H1 (cell line): ENCODE data around the gene SERPINB6. TPM values are rescaled to one million over a fixed set of nuclear protein-coding genes. Genes with fewer than 3 reads are reported as not detected.

ENCODE experiments used
- CTCF ChIA-PET: fragments of 300-600 bp; sonication (Branson Sonifier 250); formaldehyde crosslinking; loops from one replicate; lab custom pipeline; 2021; ENCODE audit not compliant: partially characterized antibody; lab: Charles Lee
- POLR2A ChIA-PET: fragments of 300-600 bp; sonication (Branson Sonifier 250); formaldehyde crosslinking; loops from one replicate; lab custom pipeline; 2021; ENCODE audit warnings: inconsistent platforms; ENCODE audit not compliant: partially characterized antibody; lab: Charles Lee
- DNase-seq, 2 experiments: peaks; one replicate each; pipeline versions ENCODE4 v3.0.0 to v3.0.0-alpha.2; 2010 to 2022; ENCODE audit warnings: low spot score in 2 of 2, low read depth in 1 of 2, mixed read lengths in 1 of 2
- FAIRE-seq: peaks from 2 replicates; lab custom pipeline; 2011; peaks lifted over from hg19 to GRCh38; lab: Jason Lieb, UNC
- H2AFZ ChIP-seq: 2 replicates; pipeline ENCODE4 v1.8.1; 2012; ENCODE audit warnings: low read length, inconsistent platforms
- H2AK5ac ChIP-seq: 2 replicates; pipeline ENCODE4 v1.6.1; 2013; ENCODE audit warnings: low read depth, low read length
- H2BK120ac ChIP-seq: replicated peaks from 2 replicates; pipeline ENCODE3; 2013; ENCODE audit warnings: low read depth, low read length, inconsistent platforms
- H2BK12ac ChIP-seq: 2 replicates; pipeline ENCODE4 v1.6.1; 2013; ENCODE audit warnings: low read depth, low read length
- H2BK15ac ChIP-seq: 2 replicates; pipeline ENCODE4 v1.6.1; 2013; ENCODE audit warnings: low read length
- H2BK20ac ChIP-seq: 2 replicates; pipeline ENCODE4 v1.6.1; 2013; ENCODE audit warnings: low read length
- H2BK5ac ChIP-seq: 2 replicates; pipeline ENCODE4 v1.6.1; 2013; ENCODE audit warnings: low read depth, low read length
- H3K14ac ChIP-seq: 2 replicates; pipeline ENCODE4 v1.6.1; 2013; ENCODE audit warnings: inconsistent platforms; ENCODE audit not compliant: insufficient read length
- H3K18ac ChIP-seq: 2 replicates; pipeline ENCODE4 v1.6.1; 2013; ENCODE audit warnings: low read length; ENCODE audit errors: extremely low read depth
- H3K23ac ChIP-seq: 2 replicates; pipeline ENCODE4 v1.6.1; 2013; ENCODE audit warnings: inconsistent platforms; ENCODE audit not compliant: insufficient read length
- H3K23me2 ChIP-seq: 2 replicates; pipeline ENCODE4 v1.6.1; 2013; ENCODE audit warnings: low read depth, low read length
- H3K27ac ChIP-seq: 2 replicates; pipeline ENCODE4 v1.6.1; 2011; ENCODE audit warnings: low read depth, low read length, inconsistent platforms
- H3K27me3 ChIP-seq, 4 experiments: replicated peaks in 1 of 4; 1 replicate in 1 of 4; 2 replicates in 3 of 4; pipeline versions ENCODE4 v1.6.1 to v1.8.1; 2011 to 2013; ENCODE audit warnings: low read length in 3 of 4, mild to moderate bottlenecking in 3 of 4, inconsistent platforms in 2 of 4, mixed read lengths in 2 of 4, moderate library complexity in 1 of 4; ENCODE audit not compliant: control insufficient read depth in 3 of 4, insufficient read depth in 3 of 4; ENCODE audit errors: extremely low read depth in 1 of 4
- H3K36me3 ChIP-seq, 4 experiments: 2 replicates each; pipeline versions ENCODE4 v1.6.1 to v1.8.1; 2011 to 2013; ENCODE audit warnings: mild to moderate bottlenecking in 4 of 4, low read length in 3 of 4, moderate library complexity in 2 of 4, control low read depth in 1 of 4, inconsistent platforms in 1 of 4; ENCODE audit not compliant: insufficient read depth in 4 of 4, control insufficient read depth in 2 of 4
- H3K4ac ChIP-seq: replicated peaks from 2 replicates; pipeline ENCODE3; 2013; ENCODE audit warnings: low read length, low read depth, mixed read lengths, inconsistent platforms; ENCODE audit not compliant: insufficient read length
- H3K4me1 ChIP-seq, 4 experiments: replicated peaks in 1 of 4; 1 replicate in 1 of 4; 2 replicates in 3 of 4; pipeline versions ENCODE4 v1.6.1 to v1.8.1; 2011 to 2013; ENCODE audit warnings: low read length in 3 of 4, inconsistent platforms in 2 of 4, mixed read lengths in 1 of 4; ENCODE audit not compliant: insufficient read depth in 4 of 4, control insufficient read depth in 3 of 4
- H3K4me2 ChIP-seq, 2 experiments: 2 replicates each; pipeline versions ENCODE4 v1.6.1 to v1.8.1; 2011 to 2013; ENCODE audit warnings: low read depth in 2 of 2, low read length in 2 of 2, control low read depth in 1 of 2, inconsistent platforms in 1 of 2, mild to moderate bottlenecking in 1 of 2; ENCODE audit not compliant: insufficient read depth in 1 of 2
- H3K4me3 ChIP-seq, 4 experiments: fragments of 200-600, 300-600 bp in 1 of 4; sonication (generic), shearing (Covaris generic), sonication (Bioruptor Twin) in 1 of 4; 2 replicates each; pipeline versions ENCODE4 v1.5.1 to v1.8.1; 2011 to 2016; ENCODE audit warnings: low read length in 4 of 4, low read depth in 3 of 4, control low read depth in 2 of 4, inconsistent platforms in 2 of 4, mild to moderate bottlenecking in 2 of 4, mixed read lengths in 1 of 4, moderate library complexity in 1 of 4; ENCODE audit not compliant: insufficient read depth in 2 of 4; ENCODE audit errors: extremely low read depth in 1 of 4
- H3K56ac ChIP-seq: replicated peaks from 2 replicates; pipeline ENCODE3; 2013; ENCODE audit warnings: low read depth, mild to moderate bottlenecking, mixed read lengths, low read length, inconsistent platforms; ENCODE audit not compliant: insufficient read length
- H3K79me1 ChIP-seq: 2 replicates; pipeline ENCODE4 v1.6.1; 2013; ENCODE audit warnings: low read depth, low read length, control low read depth
- H3K79me2 ChIP-seq, 2 experiments: 2 replicates each; pipeline versions ENCODE4 v1.6.1 to v1.8.1; 2012 to 2013; ENCODE audit warnings: low read length in 2 of 2, mild to moderate bottlenecking in 2 of 2, inconsistent platforms in 1 of 2; ENCODE audit not compliant: insufficient read depth in 2 of 2, control insufficient read depth in 1 of 2
- H3K9ac ChIP-seq, 4 experiments: replicated peaks in 1 of 4; 1 replicate in 1 of 4; 2 replicates in 3 of 4; pipeline versions ENCODE4 v1.6.1 to v1.8.1; 2011 to 2013; ENCODE audit warnings: low read depth in 3 of 4, low read length in 3 of 4, control low read depth in 2 of 4, mild to moderate bottlenecking in 2 of 4, moderate library complexity in 2 of 4, inconsistent platforms in 1 of 4; ENCODE audit errors: extremely low read depth in 1 of 4
- H3K9me3 ChIP-seq, 2 experiments: 2 replicates each; pipeline versions ENCODE4 v1.6.1 to v1.8.1; 2012 to 2013; ENCODE audit warnings: mild to moderate bottlenecking in 2 of 2, moderate library complexity in 2 of 2, control low read depth in 1 of 2, inconsistent platforms in 1 of 2, low read depth in 1 of 2, low read length in 1 of 2, mixed read lengths in 1 of 2; ENCODE audit not compliant: insufficient read depth in 2 of 2
- H4K20me1 ChIP-seq, 2 experiments: replicated peaks in 1 of 2; 2 replicates each; pipeline versions ENCODE3 to v1.8.1; 2011 to 2013; ENCODE audit warnings: inconsistent platforms in 2 of 2, low read length in 2 of 2, mild to moderate bottlenecking in 1 of 2; ENCODE audit not compliant: insufficient read depth in 2 of 2, control insufficient read depth in 1 of 2
- H4K5ac ChIP-seq: 2 replicates; pipeline ENCODE4 v1.6.1; 2013; ENCODE audit warnings: low read length, low read depth, mixed read lengths, inconsistent platforms; ENCODE audit not compliant: insufficient read length
- H4K8ac ChIP-seq: 2 replicates; pipeline ENCODE4 v1.8.0; 2013; ENCODE audit warnings: mild to moderate bottlenecking, moderate library complexity, low read length, inconsistent platforms; ENCODE audit not compliant: insufficient read depth; ENCODE audit errors: extremely low read depth
- H4K91ac ChIP-seq: replicated peaks from 2 replicates; pipeline ENCODE3; 2013; ENCODE audit warnings: low read length, mixed read lengths, inconsistent platforms; ENCODE audit not compliant: insufficient read length
- BCL11A ChIP-seq, 2 experiments: IDR thresholded peaks; one replicate each; pipeline ENCODE4 v1.6.1; 2011; ENCODE audit warnings: low read depth in 2 of 2, low read length in 2 of 2, mild to moderate bottlenecking in 2 of 2
- CBX8 ChIP-seq: fragments of 300-800, 300-1000 bp; sonication (generic); IDR thresholded peaks from 2 replicates; pipeline ENCODE4 v1.7.1; 2016; ENCODE audit warnings: low read depth, low read length, borderline replicate concordance
- GTF2F1 ChIP-seq: IDR thresholded peaks from 2 replicates; pipeline ENCODE4 v1.6.1; 2012; ENCODE audit warnings: low read depth, low read length, improper control_type of control experiment, borderline replicate concordance
- HDAC6 ChIP-seq: IDR thresholded peaks from one replicate; pipeline ENCODE4 v1.7.1; 2012; ENCODE audit warnings: low read depth, mild to moderate bottlenecking, inconsistent platforms, low read length, moderate library complexity
- JUND ChIP-seq: IDR thresholded peaks from 2 replicates; pipeline ENCODE4 v1.6.1; 2011; ENCODE audit warnings: mild to moderate bottlenecking, improper control_type of control experiment, low read length
- MAX ChIP-seq: IDR thresholded peaks from 2 replicates; pipeline ENCODE4 v1.6.1; 2012; ENCODE audit warnings: inconsistent platforms
- TEAD4 ChIP-seq: IDR thresholded peaks from 2 replicates; pipeline ENCODE4 v1.6.1; 2012; ENCODE audit warnings: low read depth, low read length, inconsistent platforms, mixed read lengths
- WGBS, 2 experiments: shearing (Covaris generic) in 1 of 2; methylation state at CpG; one replicate each; pipeline versions ENCODE4 v1.1.6 to v1.1.7; 2013 to 2015; ENCODE audit warnings: low lambda C conversion rate in 2 of 2, mixed read lengths in 2 of 2, inconsistent platforms in 1 of 2, low coverage in 1 of 2, missing lambda C conversion rate in 1 of 2; ENCODE audit not compliant: insufficient replicate concordance in 2 of 2, insufficient coverage in 1 of 2, insufficient read length in 1 of 2; ENCODE audit errors: extremely low coverage in 1 of 2, missing lambda C conversion rate in 1 of 2; 5-methylcytosine and 5-hydroxymethylcytosine counted together
- polyA plus RNA-seq, 7 experiments: library from polyadenylated mRNA; depleted of rRNA in 3 of 7; stranded (reverse) in 5 of 7; unstranded in 2 of 7; fragments of >200 nt in 5 of 7; fragments of 200-250 nt in 2 of 7; gene quantifications; 1 replicate in 5 of 7; 2 replicates in 1 of 7; 4 replicates in 1 of 7; pipeline versions ENCODE4 v1.2.1 to v1.2.3, GENCODE V29; 2011 to 2013; ENCODE audit warnings: missing spikeins in 2 of 7, mixed read lengths in 2 of 7
- total RNA-seq: library from RNA; stranded (reverse); fragmentation: NEBNext Ultra II Directional; extraction: Animal tissue kit (Norgen Biotek cat#: 25700); gene quantifications from 2 replicates; pipeline ENCODE4 v1.2.1, GENCODE V29; 2021
- TF ChIP-seq, protein P1 (sequence below): IDR thresholded peaks from 2 replicates; pipeline ENCODE4 v1.6.1; 2012; ENCODE audit warnings: inconsistent platforms

The SERPINB6 gene
- total and polyA plus RNA-seq, 2 of the 8 experiments (the other 6 are each of a cell fraction or from before 2014, with no cell fraction given) = 27.2 to 29.4 TPM

DNA sequence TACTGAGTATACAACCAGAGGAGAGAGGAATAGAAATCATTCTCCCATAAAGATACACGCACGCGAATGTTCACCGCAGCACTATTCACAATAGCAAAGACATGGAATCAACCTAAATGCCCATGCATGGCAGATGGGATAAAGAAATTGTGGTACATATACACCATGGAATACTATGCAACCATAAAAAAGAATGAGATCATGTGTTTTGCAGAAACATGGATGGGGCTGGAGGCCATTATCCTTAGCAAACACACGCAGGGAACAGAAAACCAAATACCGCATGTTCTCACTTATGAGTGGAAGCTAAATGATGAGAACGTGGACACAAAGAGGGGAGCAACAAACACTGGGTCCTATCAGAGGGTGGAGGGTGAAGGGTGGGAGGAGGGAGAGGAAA, 3.4 kb downstream of the SERPINB6 start:
- H3K4me1 ChIP-seq = peaks cover 0 to 3% (median 2%) of the 10 kb centered on the region in 4 experiments; a peak in 5 of 7 replicates
- no peak overlapping the region for H2BK120ac ChIP-seq
- H4K5ac ChIP-seq = no peak overlapping the region
- H2BK15ac ChIP-seq = no peak overlapping the region
- H3K14ac ChIP-seq = no peak overlapping the region
- no peak for TF ChIP-seq CBX8
- no peak for TF ChIP-seq JUND
- no peak for TF ChIP-seq GTF2F1
- TF ChIP-seq, protein P1, sequence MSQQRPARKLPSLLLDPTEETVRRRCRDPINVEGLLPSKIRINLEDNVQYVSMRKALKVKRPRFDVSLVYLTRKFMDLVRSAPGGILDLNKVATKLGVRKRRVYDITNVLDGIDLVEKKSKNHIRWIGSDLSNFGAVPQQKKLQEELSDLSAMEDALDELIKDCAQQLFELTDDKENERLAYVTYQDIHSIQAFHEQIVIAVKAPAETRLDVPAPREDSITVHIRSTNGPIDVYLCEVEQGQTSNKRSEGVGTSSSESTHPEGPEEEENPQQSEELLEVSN = no peak
- no peak for TF ChIP-seq TEAD4
- no peak for TF ChIP-seq BCL11A (IDR thresholded peaks at IDR 0.05; ENCODE audit: low read depth in 2 of 2, low read length in 2 of 2)
- no peak for TF ChIP-seq HDAC6
- no peak for TF ChIP-seq MAX
- no peak overlapping the region for H3K23ac ChIP-seq
- no peak overlapping the region for H3K18ac ChIP-seq
- no peak overlapping the region for H2AK5ac ChIP-seq
- H3K9me3 ChIP-seq = no peaks in the 10 kb centered on the region
- DNase-seq (no peak), FAIRE-seq (no peak)
- peaks cover 6% of the 10 kb centered on the region; the same call in 1 of the 2 replicates for H3K23me2 ChIP-seq
- H3K4me2 ChIP-seq = no peak overlapping the region
- H2BK12ac ChIP-seq = no peak overlapping the region; the same call in 1 of the 2 replicates
- no peak overlapping the region for H3K9ac ChIP-seq
- ChIA-PET CTCF (interaction anchor here (1.7 kb wide), 1 partner anchor 16 kb away, joined by 8 read pairs; no protein-coding TSS in a partner anchor), POLR2A (no interaction called here)
- no peak overlapping the region for H3K56ac ChIP-seq
- H3K27me3 ChIP-seq = peaks cover 0 to 2% (median 0%) of the 10 kb centered on the region in 4 experiments; a peak in 1 of 7 replicates
- H3K79me2 ChIP-seq = no peaks in the 10 kb centered on the region
- H3K79me1 ChIP-seq = no peaks in the 10 kb centered on the region
- H3K4ac ChIP-seq = no peak overlapping the region
- 98% methylated on average over 7 of the region's 7 CpGs; no CpG with 5 or more reads in 1 of the 2 experiments for WGBS, 2 experiments
- H3K27ac ChIP-seq = no peak overlapping the region
- H4K8ac ChIP-seq = no peak overlapping the region
- no peaks in the 10 kb centered on the region for H4K20me1 ChIP-seq
- no peak overlapping the region for H3K4me3 ChIP-seq
- H2BK5ac ChIP-seq = no peak overlapping the region
- no peaks in the 10 kb centered on the region for H3K36me3 ChIP-seq
- H4K91ac ChIP-seq = no peak overlapping the region
- no peak overlapping the region for H2BK20ac ChIP-seq
- H2AFZ ChIP-seq = no peak overlapping the region
